Activated CD4-positive, alpha-beta T cell treated with anti-CD3 and anti-CD28 coated beads for 24 hours (primary cell): ENCODE measurements around the gene TSEN54.
"Not testable (repeated sequence)": the region's sequence is repeated elsewhere in the genome, so short reads cannot be mapped to it uniquely, and the experiment has no call there.

Experiments
- DNase-seq, 2 donors: peaks; one replicate each; pipeline ENCODE4 v3.0.0-alpha.2; 2020; ENCODE audit warnings: low read depth in 2 of 2

Gene TSEN54

GRCh38 chr17:75516255-75516618 is at the start of gene TSEN54:
Gene TSEN54 (plus strand): TSS chr17:75516528. CDS start chr17:75516561, 33 bp downstream.
- DNase-seq = peak; percentile 94

- DNase-seq = no peak
These were observed 48.0 kb upstream of the TSEN54 start for GRCh38 chr17:75468291-75468754.

- DNase-seq = no peak
These were observed 47.5 kb upstream of the TSEN54 start for GRCh38 chr17:75468779-75469373.

- DNase-seq = no peak
These were observed 45.1 kb upstream of the TSEN54 start for GRCh38 chr17:75471207-75471606.

- DNase-seq = no peak
These were observed 44.2 kb upstream of the TSEN54 start for GRCh38 chr17:75472119-75472518.

GRCh38 chr17:75473246-75473645 is 43.1 kb upstream of the TSEN54 start:
- DNase-seq = no peak

- DNase-seq = no peak
These were observed 41.6 kb upstream of the TSEN54 start for GRCh38 chr17:75474736-75475135.

- DNase-seq = no peak
These were observed 41.0 kb upstream of the TSEN54 start for GRCh38 chr17:75475144-75475835.

- DNase-seq = no peak
These were observed 40.5 kb upstream of the TSEN54 start for GRCh38 chr17:75475851-75476250.

GRCh38 chr17:75476271-75476671 is 40.1 kb upstream of the TSEN54 start:
- no peak for DNase-seq

GRCh38 chr17:75476752-75477489 is 39.4 kb upstream of the TSEN54 start:
- no peak for DNase-seq

- DNase-seq = not testable (repeated sequence)
These were observed 38.9 kb upstream of the TSEN54 start for GRCh38 chr17:75477490-75477862.

GRCh38 chr17:75478508-75478907 is 37.8 kb upstream of the TSEN54 start:
- no peak for DNase-seq

- DNase-seq = no peak
These were observed 36.0 kb upstream of the TSEN54 start for GRCh38 chr17:75480281-75480680.

- DNase-seq = no peak
These were observed 34.9 kb upstream of the TSEN54 start for GRCh38 chr17:75481194-75482068.

GRCh38 chr17:75482098-75482942 is 34.0 kb upstream of the TSEN54 start:
- no peak for DNase-seq

GRCh38 chr17:75485688-75486087 is 30.6 kb upstream of the TSEN54 start:
- no peak for DNase-seq

GRCh38 chr17:75486151-75486550 is 30.2 kb upstream of the TSEN54 start:
- DNase-seq = no peak

GRCh38 chr17:75486951-75487350 is 29.4 kb upstream of the TSEN54 start:
- no peak for DNase-seq

- DNase-seq = peak in 1 of 2 donors; percentile 21
These were observed 28.8 kb upstream of the TSEN54 start for GRCh38 chr17:75487351-75488070.
